Measurements from ENCODE around the gene RNF38. TPM values are rescaled to one million over a fixed set of nuclear protein-coding genes. Genes with fewer than 3 reads are reported as not detected.

The RNF38 gene
- total and polyA plus RNA-seq, 2 experiments from 2014 or later = 6.7 to 16.5 TPM

GRCh38 chr9:36288070-36288469, 112.0 kb downstream of the RNF38 start:
- Histone ChIP-seq H3F3A (ENCODE audit: insufficient read depth) (no peaks in the 10 kb centered on the region), H3K9me2 (ENCODE audit: insufficient read depth) (no peaks in the 10 kb centered on the region), H2AFZ (no peak overlapping the region), H3K79me2 (ENCODE audit: insufficient read depth) (no peaks in the 10 kb centered on the region), H3K36me3 (ENCODE audit: low read depth) (no peaks in the 10 kb centered on the region), H3K9me3 (ENCODE audit: low read depth) (no peaks in the 10 kb centered on the region), H3K4me2 (ENCODE audit: unreplicated experiment) (no peak overlapping the region), H3K27me3 (replicated peaks; ENCODE audit: insufficient read depth) (no peaks in the 10 kb centered on the region), H3K4me3 (no peak overlapping the region), H4K20me1 (ENCODE audit: insufficient read depth) (no peaks in the 10 kb centered on the region), H3K9ac (no peak overlapping the region), H3K27ac (no peak overlapping the region), H3K4me1 (ENCODE audit: insufficient read depth) (no peaks in the 10 kb centered on the region)
- TF ChIP-seq EZH2phosphoT487 (IDR thresholded peaks at IDR 0.05; ENCODE audit: insufficient read depth, low read depth) = no peak
- DNase-seq = no peak
- in situ Hi-C loops (cut with MboI) = no loop called here
- 96 to 97% methylated on average over 3 of the region's 3 CpGs for WGBS, 2 experiments (ENCODE audit: low coverage in 1 of 2, low lambda C conversion rate in 2 of 2, missing lambda C conversion rate in 2 of 2)

Other genes with a start within 250 kb of the RNF38 start
- gene CCIN, start 230.9 kb downstream of the RNF38 start, total RNA-seq (2014; rRNA removed; shearing (Covaris generic)) = 0.51 and 2.8 TPM in 2 replicates
- gene CCIN, start 230.9 kb downstream of the RNF38 start, polyA plus RNA-seq (2016; fragmentation: Nextera tagmentation; extraction: Ambion mirVana) = 1.4 and 2.5 TPM in 2 replicates
- 230 and 240 TPM in 2 replicates for gene CLTA, start 209.3 kb downstream of the RNF38 start, total RNA-seq (2014; rRNA removed; shearing (Covaris generic))
- gene CLTA, start 209.3 kb downstream of the RNF38 start, polyA plus RNA-seq (2016; fragmentation: Nextera tagmentation; extraction: Ambion mirVana) = 218 and 229 TPM in 2 replicates
- 20.6 and 22.4 TPM in 2 replicates for gene GNE, start 141.8 kb downstream of the RNF38 start, total RNA-seq (2014; rRNA removed; shearing (Covaris generic))
- gene GNE, start 141.8 kb downstream of the RNF38 start, polyA plus RNA-seq (2016; fragmentation: Nextera tagmentation; extraction: Ambion mirVana) = 6.2 and 6.9 TPM in 2 replicates
- gene MELK, start 172.6 kb upstream of the RNF38 start, total RNA-seq (2014; rRNA removed; shearing (Covaris generic)) = 23.2 and 23.3 TPM in 2 replicates
- 24.5 and 24.7 TPM in 2 replicates for gene MELK, start 172.6 kb upstream of the RNF38 start, polyA plus RNA-seq (2016; fragmentation: Nextera tagmentation; extraction: Ambion mirVana)